ENCODE results near the gene ZNF320.

ZNF320 gene

DNA sequence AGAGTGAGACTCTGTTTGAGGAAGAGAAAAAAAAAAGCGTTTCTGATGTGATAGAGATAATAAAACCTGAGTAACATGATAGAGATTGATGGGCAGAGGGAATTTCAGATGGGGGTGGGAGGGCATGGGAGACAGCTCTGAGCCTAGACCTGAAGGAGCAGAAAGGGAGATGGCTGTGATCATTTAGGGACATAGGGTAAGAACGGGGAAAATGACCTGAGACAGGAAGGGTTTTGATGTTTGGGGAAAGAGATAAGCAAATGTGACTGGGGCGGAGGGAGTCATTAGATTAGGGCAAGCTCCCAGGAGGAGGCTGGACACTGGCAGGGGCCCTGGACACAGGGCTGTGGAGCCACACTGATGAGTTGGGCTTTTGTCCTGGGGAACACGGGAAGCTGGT is 6.1 kb downstream of the ZNF320 start:
- no peaks in the 10 kb centered on the region for H3K36me3 ChIP-seq (ENCODE audit: control insufficient read depth in 2 of 2, insufficient read depth in 1 of 2, low read length in 2 of 2)
- H3K4me3 ChIP-seq (ENCODE audit: low read depth, low read length), result no peak overlapping the region
- ChIA-PET POLR2A (no interaction called here), CTCF (interaction anchor here (0.6 kb wide), 1 partner anchor 144 kb away, joined by 6 read pairs; no protein-coding TSS in a partner anchor)
- no peaks in the 10 kb centered on the region for H3K9me3 ChIP-seq (ENCODE audit: control insufficient read depth, insufficient read depth, low read depth, low read length)
- H3K4me1 ChIP-seq (ENCODE audit: control insufficient read depth, insufficient read depth, low read length), result no peaks in the 10 kb centered on the region
- no peak overlapping the region for H3K27ac ChIP-seq (ENCODE audit: extremely low read depth, low read depth, low read length)
- TF ChIP-seq ZNF658 (tag by site-specific recombination; IDR thresholded peaks at IDR 0.05) (no peak), KLF16 (tag by site-specific recombination; IDR thresholded peaks at IDR 0.05) (no peak), ZBTB21 (tag by site-specific recombination; IDR thresholded peaks at IDR 0.05) (no peak), ZBTB20 (tag by site-specific recombination; IDR thresholded peaks at IDR 0.05) (no peak), RBAK (tag by site-specific recombination; IDR thresholded peaks at IDR 0.05) (no peak), PRDM10 (tag by site-specific recombination; IDR thresholded peaks at IDR 0.05) (no peak), ZNF501 (tag by site-specific recombination; IDR thresholded peaks at IDR 0.05) (no peak), ZNF132 (tag by site-specific recombination; IDR thresholded peaks at IDR 0.05; ENCODE audit: borderline replicate concordance) (no peak), ZNF768 (tag by site-specific recombination; IDR thresholded peaks at IDR 0.05) (no peak), ZNF777 (tag by site-specific recombination; IDR thresholded peaks at IDR 0.05; ENCODE audit: borderline replicate concordance) (no peak)
- TF ChIP-seq, protein P1, sequence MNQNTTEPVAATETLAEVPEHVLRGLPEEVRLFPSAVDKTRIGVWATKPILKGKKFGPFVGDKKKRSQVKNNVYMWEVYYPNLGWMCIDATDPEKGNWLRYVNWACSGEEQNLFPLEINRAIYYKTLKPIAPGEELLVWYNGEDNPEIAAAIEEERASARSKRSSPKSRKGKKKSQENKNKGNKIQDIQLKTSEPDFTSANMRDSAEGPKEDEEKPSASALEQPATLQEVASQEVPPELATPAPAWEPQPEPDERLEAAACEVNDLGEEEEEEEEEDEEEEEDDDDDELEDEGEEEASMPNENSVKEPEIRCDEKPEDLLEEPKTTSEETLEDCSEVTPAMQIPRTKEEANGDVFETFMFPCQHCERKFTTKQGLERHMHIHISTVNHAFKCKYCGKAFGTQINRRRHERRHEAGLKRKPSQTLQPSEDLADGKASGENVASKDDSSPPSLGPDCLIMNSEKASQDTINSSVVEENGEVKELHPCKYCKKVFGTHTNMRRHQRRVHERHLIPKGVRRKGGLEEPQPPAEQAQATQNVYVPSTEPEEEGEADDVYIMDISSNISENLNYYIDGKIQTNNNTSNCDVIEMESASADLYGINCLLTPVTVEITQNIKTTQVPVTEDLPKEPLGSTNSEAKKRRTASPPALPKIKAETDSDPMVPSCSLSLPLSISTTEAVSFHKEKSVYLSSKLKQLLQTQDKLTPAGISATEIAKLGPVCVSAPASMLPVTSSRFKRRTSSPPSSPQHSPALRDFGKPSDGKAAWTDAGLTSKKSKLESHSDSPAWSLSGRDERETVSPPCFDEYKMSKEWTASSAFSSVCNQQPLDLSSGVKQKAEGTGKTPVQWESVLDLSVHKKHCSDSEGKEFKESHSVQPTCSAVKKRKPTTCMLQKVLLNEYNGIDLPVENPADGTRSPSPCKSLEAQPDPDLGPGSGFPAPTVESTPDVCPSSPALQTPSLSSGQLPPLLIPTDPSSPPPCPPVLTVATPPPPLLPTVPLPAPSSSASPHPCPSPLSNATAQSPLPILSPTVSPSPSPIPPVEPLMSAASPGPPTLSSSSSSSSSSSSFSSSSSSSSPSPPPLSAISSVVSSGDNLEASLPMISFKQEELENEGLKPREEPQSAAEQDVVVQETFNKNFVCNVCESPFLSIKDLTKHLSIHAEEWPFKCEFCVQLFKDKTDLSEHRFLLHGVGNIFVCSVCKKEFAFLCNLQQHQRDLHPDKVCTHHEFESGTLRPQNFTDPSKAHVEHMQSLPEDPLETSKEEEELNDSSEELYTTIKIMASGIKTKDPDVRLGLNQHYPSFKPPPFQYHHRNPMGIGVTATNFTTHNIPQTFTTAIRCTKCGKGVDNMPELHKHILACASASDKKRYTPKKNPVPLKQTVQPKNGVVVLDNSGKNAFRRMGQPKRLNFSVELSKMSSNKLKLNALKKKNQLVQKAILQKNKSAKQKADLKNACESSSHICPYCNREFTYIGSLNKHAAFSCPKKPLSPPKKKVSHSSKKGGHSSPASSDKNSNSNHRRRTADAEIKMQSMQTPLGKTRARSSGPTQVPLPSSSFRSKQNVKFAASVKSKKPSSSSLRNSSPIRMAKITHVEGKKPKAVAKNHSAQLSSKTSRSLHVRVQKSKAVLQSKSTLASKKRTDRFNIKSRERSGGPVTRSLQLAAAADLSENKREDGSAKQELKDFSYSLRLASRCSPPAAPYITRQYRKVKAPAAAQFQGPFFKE (tag by site-specific recombination; IDR thresholded peaks at IDR 0.05; ENCODE audit: borderline replicate concordance), result no peak
- TF ChIP-seq, protein P2, sequence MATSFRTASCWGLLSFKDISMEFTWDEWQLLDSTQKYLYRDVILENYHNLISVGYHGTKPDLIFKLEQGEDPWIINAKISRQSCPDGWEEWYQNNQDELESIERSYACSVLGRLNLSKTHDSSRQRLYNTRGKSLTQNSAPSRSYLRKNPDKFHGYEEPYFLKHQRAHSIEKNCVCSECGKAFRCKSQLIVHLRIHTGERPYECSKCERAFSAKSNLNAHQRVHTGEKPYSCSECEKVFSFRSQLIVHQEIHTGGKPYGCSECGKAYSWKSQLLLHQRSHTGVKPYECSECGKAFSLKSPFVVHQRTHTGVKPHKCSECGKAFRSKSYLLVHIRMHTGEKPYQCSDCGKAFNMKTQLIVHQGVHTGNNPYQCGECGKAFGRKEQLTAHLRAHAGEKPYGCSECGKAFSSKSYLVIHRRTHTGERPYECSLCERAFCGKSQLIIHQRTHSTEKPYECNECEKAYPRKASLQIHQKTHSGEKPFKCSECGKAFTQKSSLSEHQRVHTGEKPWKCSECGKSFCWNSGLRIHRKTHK (tag by site-specific recombination; IDR thresholded peaks at IDR 0.05), result no peak
- TF ChIP-seq, protein P3, sequence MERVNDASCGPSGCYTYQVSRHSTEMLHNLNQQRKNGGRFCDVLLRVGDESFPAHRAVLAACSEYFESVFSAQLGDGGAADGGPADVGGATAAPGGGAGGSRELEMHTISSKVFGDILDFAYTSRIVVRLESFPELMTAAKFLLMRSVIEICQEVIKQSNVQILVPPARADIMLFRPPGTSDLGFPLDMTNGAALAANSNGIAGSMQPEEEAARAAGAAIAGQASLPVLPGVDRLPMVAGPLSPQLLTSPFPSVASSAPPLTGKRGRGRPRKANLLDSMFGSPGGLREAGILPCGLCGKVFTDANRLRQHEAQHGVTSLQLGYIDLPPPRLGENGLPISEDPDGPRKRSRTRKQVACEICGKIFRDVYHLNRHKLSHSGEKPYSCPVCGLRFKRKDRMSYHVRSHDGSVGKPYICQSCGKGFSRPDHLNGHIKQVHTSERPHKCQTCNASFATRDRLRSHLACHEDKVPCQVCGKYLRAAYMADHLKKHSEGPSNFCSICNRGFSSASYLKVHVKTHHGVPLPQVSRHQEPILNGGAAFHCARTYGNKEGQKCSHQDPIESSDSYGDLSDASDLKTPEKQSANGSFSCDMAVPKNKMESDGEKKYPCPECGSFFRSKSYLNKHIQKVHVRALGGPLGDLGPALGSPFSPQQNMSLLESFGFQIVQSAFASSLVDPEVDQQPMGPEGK (tag by site-specific recombination; IDR thresholded peaks at IDR 0.05), result no peak
